Measurements from ENCODE around the gene BORCS8.

The BORCS8 gene

DNA sequence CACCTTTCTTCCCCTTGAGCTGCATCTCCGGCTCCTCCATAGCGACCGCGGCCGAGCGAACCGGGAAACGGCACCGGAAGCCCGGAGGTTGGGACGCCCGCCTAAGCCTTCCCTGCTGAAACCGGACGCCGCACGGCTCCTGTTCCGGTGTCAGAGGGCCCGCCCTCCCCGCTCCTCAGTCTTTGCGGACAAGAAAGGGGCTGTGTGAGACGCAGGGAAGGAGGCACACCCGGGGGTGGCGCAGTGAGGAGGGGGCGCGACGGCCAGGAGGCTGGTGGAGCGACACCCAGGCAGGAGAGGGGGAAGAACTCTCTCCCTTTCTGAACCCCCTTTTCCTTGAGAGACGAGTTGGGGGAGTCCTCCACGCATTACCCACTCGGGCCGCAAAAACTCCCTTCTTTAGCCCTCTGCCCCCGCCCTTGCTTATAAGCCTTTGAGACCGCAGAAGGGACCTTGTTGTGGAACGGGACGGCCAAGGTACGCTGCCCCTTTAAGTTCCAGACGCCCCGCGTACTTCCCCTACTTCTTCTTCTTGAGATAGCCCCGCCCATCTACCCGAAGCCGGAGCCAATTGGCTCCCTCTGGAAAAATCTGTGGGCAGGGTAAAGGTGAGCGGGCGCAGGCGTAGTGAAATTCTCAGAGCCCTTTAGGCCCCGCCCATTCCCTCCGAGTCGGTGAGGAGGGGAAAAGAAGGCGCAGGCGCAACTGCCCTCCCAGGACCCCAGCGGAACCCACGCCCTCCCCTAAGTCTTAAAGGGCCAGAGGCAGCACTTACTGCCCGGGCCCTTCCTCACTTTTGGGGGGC lies at the start of gene BORCS8, which contains the start of gene RFXANK:
Gene BORCS8, minus strand, starts transcription at position 75 of the 805 bp plus-strand sequence. Its CDS starts 35 bp downstream, at position 40.
Gene RFXANK, plus strand, starts transcription at position 181 of the 805 bp plus-strand sequence. CDS start 1,689 bp downstream, outside the sequence.
- peak; percentile 99 for DNase-seq (ENCODE audit: low read depth)
- peak within 1 kb of the TSS; percentile 99 for H3K4me3 ChIP-seq (ENCODE audit: low read depth, low read length)
- TF ChIP-seq, protein P1, sequence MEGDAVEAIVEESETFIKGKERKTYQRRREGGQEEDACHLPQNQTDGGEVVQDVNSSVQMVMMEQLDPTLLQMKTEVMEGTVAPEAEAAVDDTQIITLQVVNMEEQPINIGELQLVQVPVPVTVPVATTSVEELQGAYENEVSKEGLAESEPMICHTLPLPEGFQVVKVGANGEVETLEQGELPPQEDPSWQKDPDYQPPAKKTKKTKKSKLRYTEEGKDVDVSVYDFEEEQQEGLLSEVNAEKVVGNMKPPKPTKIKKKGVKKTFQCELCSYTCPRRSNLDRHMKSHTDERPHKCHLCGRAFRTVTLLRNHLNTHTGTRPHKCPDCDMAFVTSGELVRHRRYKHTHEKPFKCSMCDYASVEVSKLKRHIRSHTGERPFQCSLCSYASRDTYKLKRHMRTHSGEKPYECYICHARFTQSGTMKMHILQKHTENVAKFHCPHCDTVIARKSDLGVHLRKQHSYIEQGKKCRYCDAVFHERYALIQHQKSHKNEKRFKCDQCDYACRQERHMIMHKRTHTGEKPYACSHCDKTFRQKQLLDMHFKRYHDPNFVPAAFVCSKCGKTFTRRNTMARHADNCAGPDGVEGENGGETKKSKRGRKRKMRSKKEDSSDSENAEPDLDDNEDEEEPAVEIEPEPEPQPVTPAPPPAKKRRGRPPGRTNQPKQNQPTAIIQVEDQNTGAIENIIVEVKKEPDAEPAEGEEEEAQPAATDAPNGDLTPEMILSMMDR (conservative IDR thresholded peaks at IDR 0.05; ENCODE audit: low read depth, low read length): no peak

GRCh38 chr19:19240476-19240875 lies 48.5 kb upstream of the BORCS8 start:
- TF ChIP-seq, protein P1 (conservative IDR thresholded peaks at IDR 0.05; ENCODE audit: low read depth, low read length): no peak
- H3K4me3 ChIP-seq (ENCODE audit: low read depth, low read length): no peak overlapping the region
- no peak for DNase-seq (ENCODE audit: low read depth)

DNA sequence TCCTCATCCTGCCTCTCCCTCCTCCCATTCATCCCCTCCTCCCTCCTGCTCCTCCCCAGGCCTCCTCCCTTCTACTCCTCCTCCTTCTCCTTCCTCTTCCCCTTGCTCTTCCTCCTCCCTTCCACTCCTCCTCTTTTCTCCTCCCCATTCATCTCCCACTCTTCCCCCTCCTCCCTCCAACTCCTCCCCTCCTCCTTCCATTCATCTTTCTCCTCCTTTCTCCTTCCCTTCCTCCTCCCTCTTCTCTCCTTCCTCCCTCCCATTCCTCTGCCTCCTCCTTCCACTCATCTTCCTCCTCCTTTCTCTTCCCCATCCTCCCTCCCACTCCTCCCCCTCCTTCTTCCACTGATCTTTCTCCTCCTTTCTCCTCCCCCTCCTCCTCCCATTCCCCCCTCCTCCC lies 47.7 kb upstream of the BORCS8 start:
- DNase-seq (ENCODE audit: low read depth): no peak
- no peak overlapping the region for H3K4me3 ChIP-seq (ENCODE audit: low read depth, low read length)
- TF ChIP-seq, protein P1 (conservative IDR thresholded peaks at IDR 0.05; ENCODE audit: low read depth, low read length): no peak

GRCh38 chr19:19238126-19238894 lies 46.4 kb upstream of the BORCS8 start:
- TF ChIP-seq, protein P1 (conservative IDR thresholded peaks at IDR 0.05; ENCODE audit: low read depth, low read length): no peak
- no peak for DNase-seq (ENCODE audit: low read depth)
- no peak overlapping the region for H3K4me3 ChIP-seq (ENCODE audit: low read depth, low read length)

- no peak overlapping the region for H3K4me3 ChIP-seq (ENCODE audit: low read depth, low read length)
- no peak for DNase-seq (ENCODE audit: low read depth)
- TF ChIP-seq, protein P1 (conservative IDR thresholded peaks at IDR 0.05; ENCODE audit: low read depth, low read length): no peak
Observed at GRCh38 chr19:19236173-19236572, 44.2 kb upstream of the BORCS8 start.

DNA sequence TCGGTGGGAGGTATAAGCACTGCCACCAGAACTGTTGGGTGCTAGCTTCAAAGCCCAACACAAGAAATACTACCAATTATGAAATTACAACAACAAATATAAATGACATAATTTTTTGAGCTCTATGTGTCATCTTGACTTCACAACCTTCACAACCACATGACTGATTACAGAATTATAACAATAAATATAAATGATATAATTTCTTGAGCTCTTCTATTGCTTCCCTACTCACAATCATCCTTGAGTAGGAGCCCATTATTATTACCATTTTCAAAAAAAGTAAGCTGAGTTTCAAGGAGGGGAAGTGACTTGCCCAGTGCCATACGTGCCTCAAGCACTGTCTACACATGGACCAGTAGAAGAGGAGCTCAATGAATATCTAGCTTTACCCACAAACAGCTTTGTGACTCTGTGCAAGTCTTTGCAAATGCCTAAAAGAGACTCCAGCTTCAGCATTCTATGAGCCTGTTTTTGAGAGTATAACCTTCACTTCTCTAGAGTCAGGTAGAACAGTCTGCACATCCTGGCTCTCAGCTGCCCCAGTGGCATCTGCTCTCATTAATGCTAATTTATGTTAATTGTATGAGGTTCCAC lies 42.4 kb upstream of the BORCS8 start:
- no peak for DNase-seq (ENCODE audit: low read depth)
- TF ChIP-seq, protein P1 (conservative IDR thresholded peaks at IDR 0.05; ENCODE audit: low read depth, low read length): no peak

More for the DNA sequence above, 42.4 kb upstream of the BORCS8 start:
- H3K4me3 ChIP-seq (ENCODE audit: low read depth, low read length): no peak overlapping the region

All from choroid plexus epithelial cell (primary cell).